CD4-positive, alpha-beta T cell treated with Interleukin-12 subunit alpha and Interleukin-12 subunit beta, for 1 hour (primary cell): ENCODE results near the gene CCDC148.
"Not testable (repeated sequence)": the region's sequence is repeated elsewhere in the genome, so short reads cannot be mapped to it uniquely, and the experiment has no call there.

Experiments used
- DNase-seq: peaks from one replicate; pipeline ENCODE4 v3.0.0-alpha.2; 2020

Gene CCDC148

GRCh38 chr2:158413581-158413980 lies 43.0 kb downstream of the CCDC148 start:
- DNase-seq = no peak

- no peak for DNase-seq
Measured at GRCh38 chr2:158412206-158412605, 44.3 kb downstream of the CCDC148 start.

GRCh38 chr2:158411748-158412147 lies 44.8 kb downstream of the CCDC148 start:
- DNase-seq = no peak

GRCh38 chr2:158410132-158410531 lies 46.4 kb downstream of the CCDC148 start:
- DNase-seq = no peak

- DNase-seq = no peak
Measured at GRCh38 chr2:158407031-158407430, 49.5 kb downstream of the CCDC148 start.

GRCh38 chr2:158405341-158405740 lies 51.2 kb downstream of the CCDC148 start:
- DNase-seq = no peak

- DNase-seq = no peak
Measured at GRCh38 chr2:158403237-158403636, 53.3 kb downstream of the CCDC148 start.

- DNase-seq = no peak
Measured at GRCh38 chr2:158402665-158403064, 53.9 kb downstream of the CCDC148 start.

GRCh38 chr2:158395166-158395565 lies 61.4 kb downstream of the CCDC148 start:
- no peak for DNase-seq

- DNase-seq = no peak
Measured at GRCh38 chr2:158394453-158394852, 62.1 kb downstream of the CCDC148 start.

GRCh38 chr2:158393886-158394285 lies 62.7 kb downstream of the CCDC148 start:
- no peak for DNase-seq

GRCh38 chr2:158392687-158393086 lies 63.9 kb downstream of the CCDC148 start:
- DNase-seq = no peak

- DNase-seq = peak; percentile 7
Measured at GRCh38 chr2:158391876-158392275, 64.7 kb downstream of the CCDC148 start.

GRCh38 chr2:158391361-158391760 lies 65.2 kb downstream of the CCDC148 start:
- no peak for DNase-seq

GRCh38 chr2:158388159-158388558 lies 68.4 kb downstream of the CCDC148 start:
- no peak for DNase-seq

- no peak for DNase-seq
Measured at GRCh38 chr2:158385646-158386045, 70.9 kb downstream of the CCDC148 start.

- DNase-seq = no peak
Measured at GRCh38 chr2:158381978-158382377, 74.6 kb downstream of the CCDC148 start.

GRCh38 chr2:158381205-158381604 lies 75.3 kb downstream of the CCDC148 start:
- DNase-seq = no peak

- DNase-seq = no peak
Measured at GRCh38 chr2:158380746-158381145, 75.8 kb downstream of the CCDC148 start.

GRCh38 chr2:158378926-158379325 lies 77.6 kb downstream of the CCDC148 start:
- DNase-seq = no peak

- no peak for DNase-seq
Measured at GRCh38 chr2:158366342-158366741, 90.2 kb downstream of the CCDC148 start.

GRCh38 chr2:158359846-158360245 lies 96.7 kb downstream of the CCDC148 start:
- no peak for DNase-seq

GRCh38 chr2:158357699-158358098 lies 98.9 kb downstream of the CCDC148 start:
- no peak for DNase-seq

GRCh38 chr2:158357122-158357521 lies 99.4 kb downstream of the CCDC148 start:
- DNase-seq = no peak

- not testable (repeated sequence) for DNase-seq
Measured at GRCh38 chr2:158351466-158351816, 105.1 kb downstream of the CCDC148 start.
